K562 (cell line): ENCODE measurements around the gene NTRK2. TPM values are rescaled to one million over a fixed set of nuclear protein-coding genes. Genes with fewer than 3 reads are reported as not detected.

Experiments used
- ATAC-seq: fragments of 200-7000 bp; cut with Tn5 transposase; 3 replicates; pipeline ENCODE4 v1.9.1; 2020; ENCODE audit warnings: moderate library complexity
- BruUV-seq: library from RNA; stranded (reverse); fragments of 400-500 nt; replicated peaks from 2 replicates; lab custom pipeline; 2021; lab: Mats Ljungman, UMichigan
- CTCF ChIA-PET: fragments of 300-600 bp; formaldehyde crosslinking; extraction: SDS; loops from one replicate; lab custom pipeline; 2021; ENCODE audit warnings: low intra/inter-chr PET ratio; lab: Yijun Ruan, JAX
- POLR2A ChIA-PET: fragments of 300-600, 350-650 bp; sonication (Branson Sonifier 250); formaldehyde crosslinking; extraction: SDS; loops from one replicate; lab custom pipeline; 2021; ENCODE audit warnings: antibody characterized with exemption, inconsistent platforms; lab: Yijun Ruan, JAX
- DNase-seq, 4 experiments: peaks; one replicate each; pipeline versions ENCODE4 v3.0.0 to v3.0.0-alpha.2; 2011 to 2018; ENCODE audit warnings: low spot score in 3 of 4, mixed read lengths in 3 of 4; ENCODE audit errors: extremely low read depth in 1 of 4
- FAIRE-seq: peaks from 2 replicates; lab custom pipeline; 2011; peaks lifted over from hg19 to GRCh38; lab: Jason Lieb, UNC
- H2AFZ ChIP-seq: 2 replicates; pipeline ENCODE4 v1.6.0; 2011; ENCODE audit warnings: low read depth, low read length, control low read depth, inconsistent platforms
- H3K27ac ChIP-seq: fragments of 200-600 bp; 3 replicates; pipeline ENCODE4 v1.8.0; 2011; ENCODE audit warnings: low read depth, mild to moderate bottlenecking, control low read depth, inconsistent platforms, low read length, moderate library complexity, mixed read lengths; ENCODE audit errors: extremely low read depth
- H3K27me3 ChIP-seq, 2 experiments: fragments of 300-600 bp in 1 of 2; 2 replicates in 1 of 2; 3 replicates in 1 of 2; pipeline versions ENCODE4 v1.6.0 to v1.8.0; 2011; ENCODE audit warnings: inconsistent platforms in 2 of 2, low read length in 2 of 2, mild to moderate bottlenecking in 1 of 2, mixed read lengths in 1 of 2, moderate library complexity in 1 of 2; ENCODE audit not compliant: control insufficient read depth in 2 of 2, insufficient read depth in 2 of 2
- H3K36me3 ChIP-seq: fragments of 300-600 bp; 3 replicates; pipeline ENCODE4 v1.8.0; 2011; ENCODE audit warnings: mild to moderate bottlenecking, low read length, inconsistent platforms; ENCODE audit not compliant: control insufficient read depth, insufficient read depth
- H3K4me1 ChIP-seq, 2 experiments: fragments of 200-600 bp in 1 of 2; replicated peaks in 1 of 2; 2 replicates in 1 of 2; 3 replicates in 1 of 2; pipeline versions ENCODE4 v1.5.1 to v1.8.0; 2011; ENCODE audit warnings: inconsistent platforms in 2 of 2, low read length in 2 of 2, mild to moderate bottlenecking in 1 of 2, mixed read lengths in 1 of 2, moderate library complexity in 1 of 2; ENCODE audit not compliant: control insufficient read depth in 2 of 2, insufficient read depth in 2 of 2
- H3K4me2 ChIP-seq: 2 replicates; pipeline ENCODE4 v1.6.1; 2011; ENCODE audit warnings: low read length, control low read depth, inconsistent platforms, mixed read lengths; ENCODE audit not compliant: insufficient read depth
- H3K4me3 ChIP-seq: fragments of 200-600 bp; sonication (generic), shearing (Covaris generic); 2 replicates; pipeline ENCODE4 v1.5.1; 2016; ENCODE audit warnings: control low read depth, inconsistent platforms
- H3K79me2 ChIP-seq: fragments of 200-600 bp; 3 replicates; pipeline ENCODE4 v1.8.0; 2011; ENCODE audit warnings: low read length, inconsistent platforms; ENCODE audit not compliant: control insufficient read depth, insufficient read depth
- H3K9ac ChIP-seq, 2 experiments: 2 replicates each; pipeline versions ENCODE4 v1.6.0 to v1.6.1; 2011; ENCODE audit warnings: low read depth in 2 of 2, low read length in 2 of 2, control low read depth in 1 of 2, inconsistent platforms in 1 of 2, mild to moderate bottlenecking in 1 of 2, mixed read lengths in 1 of 2; ENCODE audit not compliant: insufficient read depth in 1 of 2
- H3K9me1 ChIP-seq: one replicate; pipeline ENCODE4 v1.6.0; 2011; ENCODE audit warnings: inconsistent platforms, mild to moderate bottlenecking, low read length, moderate library complexity; ENCODE audit not compliant: control insufficient read depth, insufficient read depth
- H3K9me3 ChIP-seq: replicated peaks from 2 replicates; pipeline ENCODE4 v1.5.1; 2011; ENCODE audit warnings: low read depth, low read length, inconsistent platforms; ENCODE audit not compliant: control insufficient read depth, insufficient read depth
- H4K20me1 ChIP-seq: replicated peaks from 2 replicates; pipeline ENCODE4 v1.6.1; 2011; ENCODE audit warnings: low read length, inconsistent platforms, mixed read lengths; ENCODE audit not compliant: control insufficient read depth, insufficient read depth
- ASH1L ChIP-seq: fragments of 450-650 bp; IDR thresholded peaks from 2 replicates; pipeline ENCODE4 v1.6.1; 2018; ENCODE audit warnings: borderline replicate concordance, mild to moderate bottlenecking, low read depth; ENCODE audit not compliant: partially characterized antibody
- HMG20B ChIP-seq: fragments of 250-450 bp; sonication (Bioruptor Pico); IDR thresholded peaks from 2 replicates; pipeline ENCODE4 v1.5.0; 2021; ENCODE audit warnings: mild to moderate bottlenecking
- MCM3 ChIP-seq: fragments of 450-650 bp; IDR thresholded peaks from 2 replicates; pipeline ENCODE4 v1.6.1; 2016
- MYNN ChIP-seq, 2 experiments: sonication (generic); formaldehyde crosslinking in 1 of 2; IDR thresholded peaks; 2 replicates each; pipeline versions ENCODE4 v1.5.0 to v1.6.1; 2016 to 2020; ENCODE audit warnings: antibody characterized with exemption in 1 of 2, missing genetic modification reagents in 1 of 2
- POLR2B ChIP-seq: fragments of 450-650 bp; IDR thresholded peaks from 2 replicates; pipeline ENCODE4 v1.6.1; 2018; ENCODE audit warnings: low read depth; ENCODE audit not compliant: partially characterized antibody
- POLR3A ChIP-seq: IDR thresholded peaks from 2 replicates; pipeline ENCODE4 v1.6.1; 2011; ENCODE audit warnings: borderline replicate concordance, mild to moderate bottlenecking, moderate library complexity; ENCODE audit not compliant: insufficient read length, insufficient read depth; ENCODE audit errors: extremely low read depth
- SPI1 ChIP-seq: IDR thresholded peaks from 2 replicates; pipeline ENCODE4 v1.6.1; 2011; ENCODE audit warnings: low read depth, low read length, control low read depth, borderline replicate concordance
- ZFPM2 ChIP-seq: fragments of 250-450 bp; sonication (Bioruptor Pico); IDR thresholded peaks from 2 replicates; pipeline ENCODE4 v1.5.1; 2022; ENCODE audit warnings: mild to moderate bottlenecking
- WGBS: fragments of 100-300 bp; shearing (Covaris generic); methylation state at CpG from one replicate; pipeline ENCODE4 v1.1.6; 2016; ENCODE audit warnings: low coverage, mixed read lengths; ENCODE audit not compliant: insufficient coverage; ENCODE audit errors: missing lambda C conversion rate; 5-methylcytosine and 5-hydroxymethylcytosine counted together
- in situ Hi-C: fragments of 300-500 bp; cut with MboI; formaldehyde crosslinking; loops from 4 replicates; pipeline ENCODE4 v1.15.0; 2018; ENCODE audit warnings: inconsistent platforms, mixed read lengths
- intact Hi-C: fragments of 100-400 bp; cut with micrococcal nuclease; formaldehyde crosslinking; loops from 2 replicates; pipeline ENCODE4 v1.14.2; 2022
- polyA plus RNA-seq, 8 experiments: library from polyadenylated mRNA; depleted of rRNA in 4 of 8; stranded (reverse) in 5 of 8; unstranded in 3 of 8; fragments of >200 nt; fragmentation: Nextera tagmentation in 2 of 8; fragmentation: Illumina TruSeq in 1 of 8; extraction: Ambion mirVana in 2 of 8; extraction: Trizol in 1 of 8; gene quantifications; 2 replicates each; pipeline versions ENCODE4 v1.2.1 to v1.2.3, GENCODE V29; 2011 to 2014; ENCODE audit warnings: inconsistent platforms in 1 of 8, missing spikeins in 1 of 8
- total RNA-seq, 7 experiments: library from RNA; depleted of rRNA in 6 of 7; stranded (reverse); fragments of >200 nt in 6 of 7; fragmentation: Illumina TruSeq in 2 of 7; extraction: Trizol in 2 of 7; gene quantifications; 2 replicates each; pipeline versions ENCODE4 v1.2.1 to v1.2.3, GENCODE V29; 2011 to 2021; ENCODE audit warnings: low replicate concordance in 1 of 7

NTRK2 gene
- total and polyA plus RNA-seq, 9 of the 15 experiments (the other 6 are each of a cell fraction or from before 2014, with no cell fraction given) = not detected

DNA sequence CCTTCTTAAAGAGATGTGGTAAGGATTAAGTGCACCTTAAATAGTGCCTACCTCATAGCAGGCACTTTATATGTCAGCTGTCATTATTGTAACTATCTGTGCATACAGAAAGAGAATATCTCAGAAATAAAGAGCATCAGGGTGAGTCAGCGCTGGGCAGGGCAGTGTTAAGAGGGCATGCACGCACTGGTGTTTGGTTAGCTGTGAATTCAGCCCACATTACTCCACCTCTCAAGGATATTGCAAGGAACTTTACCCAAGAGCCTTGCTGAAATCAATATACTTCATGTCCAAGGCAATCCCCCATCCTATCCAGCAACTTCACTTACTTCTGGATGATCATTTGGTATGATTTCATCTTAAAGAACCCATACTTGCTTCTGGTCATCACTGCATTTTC, 300.9 kb downstream of the NTRK2 start:
- no peaks in the 10 kb centered on the region for H3K9me3 ChIP-seq
- no peak overlapping the region for H3K4me2 ChIP-seq
- H3K36me3 ChIP-seq = no peaks in the 10 kb centered on the region
- H3K9ac ChIP-seq = no peak overlapping the region
- H3K27me3 ChIP-seq = no peaks in the 10 kb centered on the region
- H2AFZ ChIP-seq = no peak overlapping the region
- ChIA-PET POLR2A (no interaction called here), CTCF (no interaction called here)
- H3K4me3 ChIP-seq = no peak overlapping the region
- no peak overlapping the region for H3K27ac ChIP-seq
- FAIRE-seq (no peak), ATAC-seq (no peak), DNase-seq (no peak)
- no peaks in the 10 kb centered on the region for H3K79me2 ChIP-seq
- H3K9me1 ChIP-seq = no peaks in the 10 kb centered on the region
- no TSS peak for BruUV-seq
- no peaks in the 10 kb centered on the region for H4K20me1 ChIP-seq
- intact Hi-C loops = no loop called here
- WGBS = 0% methylated on average over 2 of the region's 2 CpGs
- H3K4me1 ChIP-seq = no peaks in the 10 kb centered on the region
- in situ Hi-C loops = loop anchor here (25.0 kb wide), 1 partner anchor 558 kb away; no protein-coding TSS in a partner anchor
- TF ChIP-seq ASH1L (no peak), MYNN (IDR thresholded peaks at IDR 0.05) (no peak), MYNN (CRISPR knock-in tag; IDR thresholded peaks at IDR 0.05) (no peak), SPI1 (no peak), HMG20B (CRISPR knock-in tag) (no peak), POLR2B (no peak), MCM3 (no peak), POLR3A (no peak), ZFPM2 (CRISPR knock-in tag) (no peak)
